CD14-positive monocyte (primary cell): Measurements from ENCODE around the gene VPS52. TPM values are rescaled to one million over a fixed set of nuclear protein-coding genes. Genes with fewer than 3 reads are reported as not detected.

Experiments
- DNase-seq, 3 donors: peaks; one replicate each; pipeline ENCODE4 v3.0.0-alpha.2; 2011 to 2022
- H2AFZ ChIP-seq: 2 replicates; pipeline ENCODE4 v1.6.0; 2012; ENCODE audit warnings: mild to moderate bottlenecking, low read depth, low read length, inconsistent platforms; ENCODE audit not compliant: insufficient read depth, poor library complexity, severe bottlenecking
- H3K27ac ChIP-seq, 2 donors: 1 replicate in 1 of 2; 2 replicates in 1 of 2; pipeline ENCODE4 v1.5.1; 2012 to 2013; ENCODE audit warnings: low read length in 2 of 2, control low read depth in 1 of 2, inconsistent platforms in 1 of 2, low read depth in 1 of 2, mild to moderate bottlenecking in 1 of 2
- H3K27me3 ChIP-seq, 2 donors: one replicate each; pipeline versions ENCODE4 v1.6.0 to v1.6.1; 2011 to 2013; ENCODE audit warnings: low read length in 2 of 2; ENCODE audit not compliant: control insufficient read depth in 2 of 2, insufficient read depth in 2 of 2
- H3K36me3 ChIP-seq, 2 donors: replicated peaks in 1 of 2; 1 replicate in 1 of 2; 2 replicates in 1 of 2; pipeline versions ENCODE4 v1.5.1 to v1.6.1; 2012 to 2013; ENCODE audit warnings: low read length in 2 of 2, control low read depth in 1 of 2, inconsistent platforms in 1 of 2, mild to moderate bottlenecking in 1 of 2; ENCODE audit not compliant: insufficient read depth in 2 of 2, control insufficient read depth in 1 of 2
- H3K4me1 ChIP-seq, 2 donors: 1 replicate in 1 of 2; 2 replicates in 1 of 2; pipeline versions ENCODE4 v1.5.1 to v1.6.1; 2012 to 2013; ENCODE audit warnings: low read length in 2 of 2, control low read depth in 1 of 2, inconsistent platforms in 1 of 2, mild to moderate bottlenecking in 1 of 2, moderate library complexity in 1 of 2; ENCODE audit not compliant: insufficient read depth in 2 of 2, control insufficient read depth in 1 of 2
- H3K4me2 ChIP-seq: replicated peaks from 2 replicates; pipeline ENCODE3; 2012; ENCODE audit warnings: low read length, moderate library complexity, mild to moderate bottlenecking; ENCODE audit not compliant: poor library complexity, severe bottlenecking; ENCODE audit errors: extremely low read depth
- H3K4me3 ChIP-seq, 3 experiments: fragments of 200-600 bp in 1 of 3; sonication (generic) in 1 of 3; replicated peaks in 1 of 3; 1 replicate in 2 of 3; 2 replicates in 1 of 3; pipeline ENCODE4 v1.5.1; 2011 to 2013; ENCODE audit warnings: low read length in 3 of 3, mild to moderate bottlenecking in 3 of 3, control low read depth in 2 of 3, low read depth in 2 of 3, inconsistent platforms in 1 of 3, moderate library complexity in 1 of 3
- H3K79me2 ChIP-seq: 2 replicates; pipeline ENCODE4 v1.6.0; 2012; ENCODE audit warnings: mild to moderate bottlenecking, control low read depth, inconsistent platforms, low read length, moderate library complexity; ENCODE audit not compliant: insufficient read depth
- H3K9ac ChIP-seq: 2 replicates; pipeline ENCODE4 v1.6.0; 2017; ENCODE audit warnings: low read length, mild to moderate bottlenecking; ENCODE audit not compliant: insufficient read depth, poor library complexity, severe bottlenecking
- H3K9me3 ChIP-seq, 2 donors: replicated peaks in 1 of 2; 1 replicate in 1 of 2; 2 replicates in 1 of 2; pipeline versions ENCODE4 v1.5.1 to v1.6.1; 2012 to 2013; ENCODE audit warnings: low read length in 2 of 2, control low read depth in 1 of 2; ENCODE audit not compliant: control insufficient read depth in 1 of 2, insufficient read depth in 1 of 2
- H4K20me1 ChIP-seq: 2 replicates; pipeline ENCODE4 v1.6.0; 2012; ENCODE audit warnings: mild to moderate bottlenecking, low read length, control low read depth, moderate library complexity; ENCODE audit not compliant: insufficient read depth
- H3K27ac Mint-ChIP-seq, 7 donors: one replicate each; pipeline ENCODE4 v1.8.0; 2020; ENCODE audit warnings: mild to moderate bottlenecking in 7 of 7, mixed read lengths in 7 of 7, moderate library complexity in 6 of 7, inconsistent platforms in 2 of 7
- H3K27me3 Mint-ChIP-seq, 3 donors: one replicate each; pipeline ENCODE4 v1.8.0; 2021 to 2022; ENCODE audit warnings: low read depth in 3 of 3, mild to moderate bottlenecking in 3 of 3, mixed read lengths in 3 of 3, moderate library complexity in 3 of 3, inconsistent platforms in 1 of 3
- H3K36me3 Mint-ChIP-seq, 2 donors: one replicate each; pipeline ENCODE4 v1.8.0; 2020; ENCODE audit warnings: mixed read lengths in 2 of 2, inconsistent platforms in 1 of 2, mild to moderate bottlenecking in 1 of 2
- H3K4me1 Mint-ChIP-seq: one replicate; pipeline ENCODE4 v1.8.0; 2020; ENCODE audit warnings: mild to moderate bottlenecking, mixed read lengths
- H3K4me3 Mint-ChIP-seq, 2 donors: one replicate each; pipeline ENCODE4 v1.8.0; 2020; ENCODE audit warnings: mild to moderate bottlenecking in 2 of 2, mixed read lengths in 2 of 2, moderate library complexity in 1 of 2
- H3K9me3 Mint-ChIP-seq, 7 donors: one replicate each; pipeline ENCODE4 v1.8.0; 2020 to 2022; ENCODE audit warnings: mixed read lengths in 7 of 7, mild to moderate bottlenecking in 6 of 7, moderate library complexity in 6 of 7, inconsistent platforms in 2 of 7
- CTCF ChIP-seq: fragments of 200-600 bp; IDR thresholded peaks from one replicate; pipeline ENCODE4 v1.8.0; 2022; ENCODE audit warnings: antibody characterized with exemption, mild to moderate bottlenecking
- WGBS: methylation state at CpG from one replicate; pipeline ENCODE4 v1.1.5; 2013; ENCODE audit warnings: missing lambda C conversion rate; ENCODE audit not compliant: insufficient coverage; 5-methylcytosine and 5-hydroxymethylcytosine counted together
- intact Hi-C, 2 donors: fragments of 100-400 bp; cut with micrococcal nuclease; formaldehyde crosslinking; loops; one replicate each; pipeline versions ENCODE4 v1.15.0 to v1.15.1; 2023
- polyA plus RNA-seq, 3 donors: library from polyadenylated mRNA; depleted of rRNA in 1 of 3; unstranded in 2 of 3; stranded (reverse) in 1 of 3; fragments of 300-500 nt in 2 of 3; fragments of >200 nt in 1 of 3; fragmentation: Illumina TruSeq in 2 of 3; gene quantifications; 1 replicate in 2 of 3; 2 replicates in 1 of 3; pipeline ENCODE4 v1.2.3, GENCODE V29; 2012 to 2021

The VPS52 gene
- polyA plus RNA-seq, 3 donors, result 11.0 to 150 (median 14.5) TPM

DNA sequence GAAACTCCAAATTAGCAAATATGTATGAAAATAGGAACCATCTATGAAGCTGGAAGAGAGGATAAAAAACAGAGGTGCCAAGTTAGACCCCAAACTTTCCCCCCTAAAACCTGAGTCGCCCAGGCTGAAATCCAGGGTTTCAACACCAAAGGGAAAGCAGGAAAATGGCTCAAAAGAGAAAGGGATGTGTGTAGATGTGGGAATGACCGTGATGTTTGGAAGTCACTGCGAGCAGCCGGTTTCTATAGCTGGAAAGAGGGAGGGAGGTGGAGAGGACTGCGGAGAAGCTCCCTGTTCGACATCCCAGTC, 58.9 kb downstream of the VPS52 start:
- H3K9me3 ChIP-seq, result no peaks in the 10 kb centered on the region
- Mint-ChIP-seq H3K27me3 (peaks cover 24 to 35% (median 30%) of the 10 kb centered on the region in 3 donors), H3K9me3 (peaks cover 0 to 7% (median 0%) of the 10 kb centered on the region in 7 donors), H3K27ac (no peak overlapping the region), H3K36me3 (peaks cover 23 to 29% of the 10 kb centered on the region in 2 donors), H3K4me1 (peaks cover 28% of the 10 kb centered on the region), H3K4me3 (peak overlapping the region; percentile 62 to 87)
- no peak overlapping the region for H3K27ac ChIP-seq
- no peak for DNase-seq
- H3K27me3 ChIP-seq, result peaks cover 10 to 28% of the 10 kb centered on the region in 2 donors
- TF ChIP-seq CTCF, result no peak
- peak overlapping the region in 2 of 3 experiments; percentile 29 to 42 for H3K4me3 ChIP-seq
- WGBS, result 2% methylated on average over 5 of the region's 6 CpGs
- H4K20me1 ChIP-seq, result no peaks in the 10 kb centered on the region
- peak overlapping the region; percentile 53 for H3K4me2 ChIP-seq
- peak overlapping the region; percentile 28 for H3K9ac ChIP-seq
- H3K79me2 ChIP-seq, result no peaks in the 10 kb centered on the region
- H2AFZ ChIP-seq, result no peak overlapping the region
- H3K4me1 ChIP-seq, result peaks cover 20 to 26% of the 10 kb centered on the region in 2 donors
- H3K36me3 ChIP-seq, result peaks cover 10 to 29% of the 10 kb centered on the region in 2 donors
- intact Hi-C loops, result loop anchor here in 1 of 2 donors (5.0 kb wide), 1 partner anchor 34 kb away; no protein-coding TSS in a partner anchor

DNA sequence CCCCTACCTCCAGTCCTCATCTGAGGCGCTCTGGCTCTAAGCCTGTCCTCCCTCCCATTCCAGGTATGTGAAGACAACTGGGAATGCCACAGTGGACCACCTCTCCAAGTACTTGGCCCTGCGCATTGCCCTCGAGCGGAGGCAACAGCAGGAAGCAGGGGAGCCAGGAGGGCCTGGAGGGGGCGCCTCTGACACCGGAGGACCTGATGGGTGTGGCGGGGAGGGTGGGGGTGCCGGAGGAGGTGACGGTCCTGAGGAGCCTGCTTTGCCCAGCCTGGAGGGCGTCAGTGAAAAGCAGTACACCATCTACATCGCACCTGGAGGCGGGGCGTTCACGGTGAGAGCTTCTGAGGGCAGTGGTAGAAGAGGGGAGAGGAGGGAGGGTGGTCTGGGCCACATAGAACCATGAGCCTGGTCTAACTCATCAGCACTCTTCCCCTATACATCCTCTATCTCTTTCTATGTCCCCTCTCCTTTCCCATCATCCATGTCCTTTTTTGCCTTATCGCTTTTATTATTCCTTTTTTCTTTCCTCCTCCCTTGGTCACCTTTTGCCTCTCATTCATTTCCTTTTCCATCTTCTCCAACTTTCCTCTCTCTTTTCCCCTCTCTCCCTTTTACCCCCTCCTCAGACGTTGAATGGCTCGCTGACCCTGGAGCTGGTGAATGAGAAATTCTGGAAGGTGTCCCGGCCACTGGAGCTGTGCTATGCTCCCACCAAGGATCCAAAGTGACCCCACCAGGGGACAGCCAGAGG, 59.8 kb downstream of the VPS52 start:
- Histone ChIP-seq H4K20me1 (no peaks in the 10 kb centered on the region), H3K4me3 (no peak overlapping the region), H3K9ac (no peak overlapping the region), H2AFZ (no peak overlapping the region), H3K79me2 (no peaks in the 10 kb centered on the region), H3K36me3 (peaks cover 10 to 29% of the 10 kb centered on the region in 2 donors), H3K27me3 (peaks cover 10 to 28% of the 10 kb centered on the region in 2 donors), H3K27ac (no peak overlapping the region), H3K4me1 (peaks cover 27 to 35% of the 10 kb centered on the region in 2 donors), H3K9me3 (no peaks in the 10 kb centered on the region), H3K4me2 (no peak overlapping the region)
- peaks cover 26 to 38% (median 30%) of the 10 kb centered on the region in 3 donors for H3K27me3 Mint-ChIP-seq
- peak overlapping the region in 1 of 7 donors; percentile 46 for H3K27ac Mint-ChIP-seq
- H3K9me3 Mint-ChIP-seq, result peaks cover 0 to 7% (median 0%) of the 10 kb centered on the region in 7 donors
- 100% methylated on average over 3 of the region's 18 CpGs for WGBS
- peaks cover 32% of the 10 kb centered on the region for H3K4me1 Mint-ChIP-seq
- intact Hi-C loops, result loop anchor here in 1 of 2 donors (5.0 kb wide), 1 partner anchor 35 kb away; no protein-coding TSS in a partner anchor
- H3K36me3 Mint-ChIP-seq, result peaks cover 23 to 29% of the 10 kb centered on the region in 2 donors
- no peak for DNase-seq
- TF ChIP-seq CTCF, result no peak
- H3K4me3 Mint-ChIP-seq, result peak overlapping the region in 1 of 2 donors; percentile 42
